Muscle layer of duodenum (tissue), 2 donors: ENCODE data around the gene SAMD4A.

Experiments
- H3K27ac ChIP-seq: one replicate; pipeline ENCODE4 v1.7.0; 2013; ENCODE audit warnings: mild to moderate bottlenecking, low read length
- H3K27me3 ChIP-seq: one replicate; pipeline ENCODE4 v1.7.0; 2013; ENCODE audit warnings: low read depth, mild to moderate bottlenecking, control low read depth, low read length
- H3K36me3 ChIP-seq, 2 donors: one replicate each; pipeline ENCODE4 v1.7.0; 2013; ENCODE audit warnings: low read length in 2 of 2, control low read depth in 1 of 2, mild to moderate bottlenecking in 1 of 2; ENCODE audit not compliant: insufficient read depth in 2 of 2, control insufficient read depth in 1 of 2
- H3K4me1 ChIP-seq, 2 donors: one replicate each; pipeline ENCODE4 v1.7.0; 2013; ENCODE audit warnings: low read length in 2 of 2, mild to moderate bottlenecking in 2 of 2, control low read depth in 1 of 2, moderate library complexity in 1 of 2; ENCODE audit not compliant: insufficient read depth in 2 of 2, control insufficient read depth in 1 of 2
- H3K4me3 ChIP-seq, 2 donors: one replicate each; pipeline ENCODE4 v1.7.0; 2013; ENCODE audit warnings: low read length in 2 of 2, low read depth in 1 of 2, mild to moderate bottlenecking in 1 of 2
- H3K9me3 ChIP-seq, 2 donors: one replicate each; pipeline ENCODE4 v1.7.0; 2013; ENCODE audit warnings: low read length in 2 of 2, control low read depth in 1 of 2, mild to moderate bottlenecking in 1 of 2; ENCODE audit not compliant: control insufficient read depth in 1 of 2
- donor health status: healthy.

The SAMD4A gene

GRCh38 chr14:54567224-54567638 lies 303 bp downstream of the SAMD4A start:
- Histone ChIP-seq H3K36me3 (peaks cover 0 to 9% of the 10 kb centered on the region in 2 donors), H3K27ac (peak overlapping the region; percentile 87), H3K4me3 (peak overlapping the region; percentile 81 to 87), H3K4me1 (no peaks in the 10 kb centered on the region), H3K27me3 (no peaks in the 10 kb centered on the region), H3K9me3 (peaks cover 0 to 2% of the 10 kb centered on the region in 2 donors)

GRCh38 chr14:54567639-54568561 lies 972 bp downstream of the SAMD4A start:
- Histone ChIP-seq H3K27me3 (no peaks in the 10 kb centered on the region), H3K4me3 (peak overlapping the region; percentile 81 to 87), H3K27ac (peak overlapping the region; percentile 87), H3K36me3 (peaks cover 0 to 9% of the 10 kb centered on the region in 2 donors), H3K9me3 (peaks cover 0 to 4% of the 10 kb centered on the region in 2 donors), H3K4me1 (no peaks in the 10 kb centered on the region)

- Histone ChIP-seq H3K4me1 (peaks cover 0 to 6% of the 10 kb centered on the region in 2 donors), H3K27ac (peak overlapping the region; percentile 83), H3K36me3 (peaks cover 0 to 9% of the 10 kb centered on the region in 2 donors), H3K4me3 (peak overlapping the region; percentile 63 to 87), H3K9me3 (peaks cover 0 to 4% of the 10 kb centered on the region in 2 donors), H3K27me3 (no peaks in the 10 kb centered on the region)
Observed at GRCh38 chr14:54568821-54569595, 2.1 kb downstream of the SAMD4A start.

GRCh38 chr14:54570047-54570446 lies 3.1 kb downstream of the SAMD4A start:
- Histone ChIP-seq H3K4me1 (peaks cover 0 to 10% of the 10 kb centered on the region in 2 donors), H3K27ac (peak overlapping the region; percentile 83), H3K36me3 (peaks cover 0 to 9% of the 10 kb centered on the region in 2 donors), H3K9me3 (peaks cover 0 to 4% of the 10 kb centered on the region in 2 donors), H3K27me3 (no peaks in the 10 kb centered on the region), H3K4me3 (peak overlapping the region; percentile 63 to 87)

GRCh38 chr14:54570631-54571415 lies 3.9 kb downstream of the SAMD4A start:
- Histone ChIP-seq H3K36me3 (peaks cover 0 to 5% of the 10 kb centered on the region in 2 donors), H3K4me1 (peaks cover 0 to 18% of the 10 kb centered on the region in 2 donors), H3K27ac (peak overlapping the region; percentile 83), H3K4me3 (peak overlapping the region; percentile 63 to 87), H3K9me3 (peaks cover 0 to 4% of the 10 kb centered on the region in 2 donors), H3K27me3 (no peaks in the 10 kb centered on the region)

GRCh38 chr14:54572316-54572715 lies 5.4 kb downstream of the SAMD4A start:
- Histone ChIP-seq H3K4me3 (no peak overlapping the region), H3K27ac (no peak overlapping the region), H3K27me3 (no peaks in the 10 kb centered on the region), H3K9me3 (peaks cover 0 to 4% of the 10 kb centered on the region in 2 donors), H3K36me3 (peaks cover 0 to 5% of the 10 kb centered on the region in 2 donors), H3K4me1 (peaks cover 0 to 32% of the 10 kb centered on the region in 2 donors)

- Histone ChIP-seq H3K27me3 (no peaks in the 10 kb centered on the region), H3K9me3 (peaks cover 0 to 4% of the 10 kb centered on the region in 2 donors), H3K36me3 (peaks cover 0 to 5% of the 10 kb centered on the region in 2 donors), H3K4me1 (peaks cover 0 to 45% of the 10 kb centered on the region in 2 donors), H3K27ac (no peak overlapping the region), H3K4me3 (no peak overlapping the region)
Observed at GRCh38 chr14:54574528-54574927, 7.6 kb downstream of the SAMD4A start.

- H3K36me3 ChIP-seq, result no peaks in the 10 kb centered on the region
- no peak overlapping the region for H3K27ac ChIP-seq
- H3K9me3 ChIP-seq, result peaks cover 0 to under 1% of the 10 kb centered on the region in 2 donors
- no peak overlapping the region for H3K4me3 ChIP-seq
- H3K4me1 ChIP-seq, result peaks cover 0 to 50% of the 10 kb centered on the region in 2 donors
- no peaks in the 10 kb centered on the region for H3K27me3 ChIP-seq
Observed at GRCh38 chr14:54577494-54577893, 10.6 kb downstream of the SAMD4A start.

GRCh38 chr14:54577977-54578376 lies 11.0 kb downstream of the SAMD4A start:
- Histone ChIP-seq H3K27me3 (no peaks in the 10 kb centered on the region), H3K36me3 (no peaks in the 10 kb centered on the region), H3K4me3 (no peak overlapping the region), H3K27ac (no peak overlapping the region), H3K4me1 (peaks cover 0 to 50% of the 10 kb centered on the region in 2 donors), H3K9me3 (no peaks in the 10 kb centered on the region)

- Histone ChIP-seq H3K27ac (no peak overlapping the region), H3K36me3 (no peaks in the 10 kb centered on the region), H3K4me3 (no peak overlapping the region), H3K9me3 (no peaks in the 10 kb centered on the region), H3K4me1 (peaks cover 0 to 47% of the 10 kb centered on the region in 2 donors), H3K27me3 (no peaks in the 10 kb centered on the region)
Observed at GRCh38 chr14:54579621-54580020, 12.7 kb downstream of the SAMD4A start.
